ENCODE measurements around the gene PKN2. TPM values are rescaled to one million over a fixed set of nuclear protein-coding genes. Genes with fewer than 3 reads are reported as not detected.

Gene PKN2
- total and polyA plus RNA-seq, 9 of the 15 experiments (the other 6 are each of a cell fraction or from before 2014, with no cell fraction given), result 4.5 to 25.3 (median 19.2) TPM

GRCh38 chr1:88802404-88802803 is 118.3 kb downstream of the PKN2 start:
- Histone ChIP-seq H3K79me2 (ENCODE audit: control insufficient read depth, insufficient read depth, low read length) (no peaks in the 10 kb centered on the region), H3K9me3 (replicated peaks; ENCODE audit: control insufficient read depth, insufficient read depth, low read depth, low read length) (no peaks in the 10 kb centered on the region; the same call in 1 of the 2 replicates), H3K9me1 (ENCODE audit: control insufficient read depth, insufficient read depth, low read length) (no peaks in the 10 kb centered on the region), H3K4me2 (ENCODE audit: insufficient read depth, low read length) (no peak overlapping the region), H3K27me3 (ENCODE audit: control insufficient read depth in 2 of 2, insufficient read depth in 2 of 2, low read length in 2 of 2) (no peaks in the 10 kb centered on the region), H2AFZ (ENCODE audit: low read depth, low read length) (no peak overlapping the region), H3K27ac (ENCODE audit: extremely low read depth, low read depth, low read length) (no peak overlapping the region), H3K9ac (ENCODE audit: insufficient read depth in 1 of 2, low read depth in 2 of 2, low read length in 2 of 2) (no peak overlapping the region), H3K4me1 (replicated peaks in 1 of 2; ENCODE audit: control insufficient read depth in 2 of 2, insufficient read depth in 2 of 2, low read length in 2 of 2) (no peaks in the 10 kb centered on the region; a peak in 1 of 5 replicates), H3K4me3 (no peak overlapping the region), H4K20me1 (replicated peaks; ENCODE audit: control insufficient read depth, insufficient read depth, low read length) (no peaks in the 10 kb centered on the region), H3K36me3 (ENCODE audit: control insufficient read depth, insufficient read depth, low read length) (peaks cover 64% of the 10 kb centered on the region)
- ChIA-PET POLR2A (no interaction called here), CTCF (ENCODE audit: low intra/inter-chr PET ratio) (no interaction called here)
- DNase-seq (ENCODE audit: extremely low read depth in 1 of 4, low spot score in 3 of 4), result no peak
- no peak for ATAC-seq
- 95% methylated on average over 7 of the region's 7 CpGs for WGBS (ENCODE audit: insufficient coverage, low coverage, missing lambda C conversion rate)
- FAIRE-seq, result no peak
- in situ Hi-C loops (cut with MboI), result no loop called here
- intact Hi-C loops (cut with micrococcal nuclease), result no loop called here
- BruUV-seq (replicated peaks), result no TSS peak
- no peak for TF ChIP-seq HMGN3 (IDR thresholded peaks at IDR 0.05; ENCODE audit: borderline replicate concordance, extremely low read depth, insufficient read length, low read depth, low read length)
- no peak for TF ChIP-seq SREBF2 (CRISPR knock-in tag; IDR thresholded peaks at IDR 0.05)
- no peak for TF ChIP-seq BRCA1 (IDR thresholded peaks at IDR 0.05)
- no peak for TF ChIP-seq BRCA1 (CRISPR knock-in tag; IDR thresholded peaks at IDR 0.05)
- TF ChIP-seq ARNT (IDR thresholded peaks at IDR 0.05), result no peak
- no peak for TF ChIP-seq EZH2 (IDR thresholded peaks at IDR 0.05; ENCODE audit: borderline replicate concordance, low read depth, low read length)
- no peak for TF ChIP-seq TCFL5 (CRISPR knock-in tag; conservative IDR thresholded peaks at IDR 0.05)
- TF ChIP-seq MCM3 (IDR thresholded peaks at IDR 0.05), result no peak
- no peak for TF ChIP-seq CHD4 (IDR thresholded peaks at IDR 0.05; ENCODE audit: insufficient read depth, insufficient replicate concordance, low read depth, low read length, poor library complexity, severe bottlenecking)
- no peak for TF ChIP-seq HNRNPLL (IDR thresholded peaks at IDR 0.05; ENCODE audit: low read depth, low read length, poor library complexity, severe bottlenecking)
- no peak for TF ChIP-seq ZNF507 (tag; conservative IDR thresholded peaks at IDR 0.05)
- TF ChIP-seq ZNF778 (CRISPR knock-in tag; IDR thresholded peaks at IDR 0.05), result no peak
- no peak for TF ChIP-seq PHTF2 (CRISPR knock-in tag; IDR thresholded peaks at IDR 0.05)
- TF ChIP-seq ZNF12 (CRISPR knock-in tag; IDR thresholded peaks at IDR 0.05), result no peak
- TF ChIP-seq CTCF (IDR thresholded peaks at IDR 0.05 in 2 of 3, conservative IDR thresholded peaks at IDR 0.05 in 1 of 3; ENCODE audit: insufficient read depth in 2 of 3, low read depth in 1 of 3, low read length in 3 of 3), result no peak
- TF ChIP-seq ZNF77 (CRISPR knock-in tag; IDR thresholded peaks at IDR 0.05), result no peak
- TF ChIP-seq ZNF76 (CRISPR knock-in tag; IDR thresholded peaks at IDR 0.05; ENCODE audit: borderline replicate concordance), result no peak
- TF ChIP-seq SIX5 (IDR thresholded peaks at IDR 0.05; ENCODE audit: borderline replicate concordance in 1 of 2, insufficient read depth in 1 of 2, low read depth in 1 of 2, low read length in 2 of 2), result no peak
- no peak for TF ChIP-seq FOXK2 (conservative IDR thresholded peaks at IDR 0.05 in 1 of 2, IDR thresholded peaks at IDR 0.05 in 1 of 2; ENCODE audit: low read depth in 2 of 2)

All from K562 (cell line).